H1 (cell line): ENCODE measurements around the gene PINK1. TPM values are rescaled to one million over a fixed set of nuclear protein-coding genes. Genes with fewer than 3 reads are reported as not detected.

Source experiments
- CTCF ChIA-PET: fragments of 300-600 bp; sonication (Branson Sonifier 250); formaldehyde crosslinking; loops from one replicate; lab custom pipeline; 2021; ENCODE audit not compliant: partially characterized antibody; lab: Charles Lee
- POLR2A ChIA-PET: fragments of 300-600 bp; sonication (Branson Sonifier 250); formaldehyde crosslinking; loops from one replicate; lab custom pipeline; 2021; ENCODE audit warnings: inconsistent platforms; ENCODE audit not compliant: partially characterized antibody; lab: Charles Lee
- DNase-seq, 2 experiments: peaks; one replicate each; pipeline versions ENCODE4 v3.0.0 to v3.0.0-alpha.2; 2010 to 2022; ENCODE audit warnings: low spot score in 2 of 2, low read depth in 1 of 2, mixed read lengths in 1 of 2
- FAIRE-seq: peaks from 2 replicates; lab custom pipeline; 2011; peaks lifted over from hg19 to GRCh38; lab: Jason Lieb, UNC
- H2AFZ ChIP-seq: 2 replicates; pipeline ENCODE4 v1.8.1; 2012; ENCODE audit warnings: low read length, inconsistent platforms
- H2AK5ac ChIP-seq: 2 replicates; pipeline ENCODE4 v1.6.1; 2013; ENCODE audit warnings: low read depth, low read length
- H2BK120ac ChIP-seq: replicated peaks from 2 replicates; pipeline ENCODE3; 2013; ENCODE audit warnings: low read depth, low read length, inconsistent platforms
- H2BK12ac ChIP-seq: 2 replicates; pipeline ENCODE4 v1.6.1; 2013; ENCODE audit warnings: low read depth, low read length
- H2BK15ac ChIP-seq: 2 replicates; pipeline ENCODE4 v1.6.1; 2013; ENCODE audit warnings: low read length
- H2BK20ac ChIP-seq: 2 replicates; pipeline ENCODE4 v1.6.1; 2013; ENCODE audit warnings: low read length
- H2BK5ac ChIP-seq: 2 replicates; pipeline ENCODE4 v1.6.1; 2013; ENCODE audit warnings: low read depth, low read length
- H3K14ac ChIP-seq: 2 replicates; pipeline ENCODE4 v1.6.1; 2013; ENCODE audit warnings: inconsistent platforms; ENCODE audit not compliant: insufficient read length
- H3K18ac ChIP-seq: 2 replicates; pipeline ENCODE4 v1.6.1; 2013; ENCODE audit warnings: low read length; ENCODE audit errors: extremely low read depth
- H3K23ac ChIP-seq: 2 replicates; pipeline ENCODE4 v1.6.1; 2013; ENCODE audit warnings: inconsistent platforms; ENCODE audit not compliant: insufficient read length
- H3K23me2 ChIP-seq: 2 replicates; pipeline ENCODE4 v1.6.1; 2013; ENCODE audit warnings: low read depth, low read length
- H3K27ac ChIP-seq: 2 replicates; pipeline ENCODE4 v1.6.1; 2011; ENCODE audit warnings: low read depth, low read length, inconsistent platforms
- H3K27me3 ChIP-seq, 4 experiments: replicated peaks in 1 of 4; 1 replicate in 1 of 4; 2 replicates in 3 of 4; pipeline versions ENCODE4 v1.6.1 to v1.8.1; 2011 to 2013; ENCODE audit warnings: low read length in 3 of 4, mild to moderate bottlenecking in 3 of 4, inconsistent platforms in 2 of 4, mixed read lengths in 2 of 4, moderate library complexity in 1 of 4; ENCODE audit not compliant: control insufficient read depth in 3 of 4, insufficient read depth in 3 of 4; ENCODE audit errors: extremely low read depth in 1 of 4
- H3K36me3 ChIP-seq, 4 experiments: 2 replicates each; pipeline versions ENCODE4 v1.6.1 to v1.8.1; 2011 to 2013; ENCODE audit warnings: mild to moderate bottlenecking in 4 of 4, low read length in 3 of 4, moderate library complexity in 2 of 4, control low read depth in 1 of 4, inconsistent platforms in 1 of 4; ENCODE audit not compliant: insufficient read depth in 4 of 4, control insufficient read depth in 2 of 4
- H3K4ac ChIP-seq: replicated peaks from 2 replicates; pipeline ENCODE3; 2013; ENCODE audit warnings: low read length, low read depth, mixed read lengths, inconsistent platforms; ENCODE audit not compliant: insufficient read length
- H3K4me1 ChIP-seq, 4 experiments: replicated peaks in 1 of 4; 1 replicate in 1 of 4; 2 replicates in 3 of 4; pipeline versions ENCODE4 v1.6.1 to v1.8.1; 2011 to 2013; ENCODE audit warnings: low read length in 3 of 4, inconsistent platforms in 2 of 4, mixed read lengths in 1 of 4; ENCODE audit not compliant: insufficient read depth in 4 of 4, control insufficient read depth in 3 of 4
- H3K4me2 ChIP-seq, 2 experiments: 2 replicates each; pipeline versions ENCODE4 v1.6.1 to v1.8.1; 2011 to 2013; ENCODE audit warnings: low read depth in 2 of 2, low read length in 2 of 2, control low read depth in 1 of 2, inconsistent platforms in 1 of 2, mild to moderate bottlenecking in 1 of 2; ENCODE audit not compliant: insufficient read depth in 1 of 2
- H3K4me3 ChIP-seq, 4 experiments: fragments of 200-600, 300-600 bp in 1 of 4; sonication (generic), shearing (Covaris generic), sonication (Bioruptor Twin) in 1 of 4; 2 replicates each; pipeline versions ENCODE4 v1.5.1 to v1.8.1; 2011 to 2016; ENCODE audit warnings: low read length in 4 of 4, low read depth in 3 of 4, control low read depth in 2 of 4, inconsistent platforms in 2 of 4, mild to moderate bottlenecking in 2 of 4, mixed read lengths in 1 of 4, moderate library complexity in 1 of 4; ENCODE audit not compliant: insufficient read depth in 2 of 4; ENCODE audit errors: extremely low read depth in 1 of 4
- H3K56ac ChIP-seq: replicated peaks from 2 replicates; pipeline ENCODE3; 2013; ENCODE audit warnings: low read depth, mild to moderate bottlenecking, mixed read lengths, low read length, inconsistent platforms; ENCODE audit not compliant: insufficient read length
- H3K79me1 ChIP-seq: 2 replicates; pipeline ENCODE4 v1.6.1; 2013; ENCODE audit warnings: low read depth, low read length, control low read depth
- H3K79me2 ChIP-seq, 2 experiments: 2 replicates each; pipeline versions ENCODE4 v1.6.1 to v1.8.1; 2012 to 2013; ENCODE audit warnings: low read length in 2 of 2, mild to moderate bottlenecking in 2 of 2, inconsistent platforms in 1 of 2; ENCODE audit not compliant: insufficient read depth in 2 of 2, control insufficient read depth in 1 of 2
- H3K9ac ChIP-seq, 4 experiments: replicated peaks in 1 of 4; 1 replicate in 1 of 4; 2 replicates in 3 of 4; pipeline versions ENCODE4 v1.6.1 to v1.8.1; 2011 to 2013; ENCODE audit warnings: low read depth in 3 of 4, low read length in 3 of 4, control low read depth in 2 of 4, mild to moderate bottlenecking in 2 of 4, moderate library complexity in 2 of 4, inconsistent platforms in 1 of 4; ENCODE audit errors: extremely low read depth in 1 of 4
- H3K9me3 ChIP-seq, 2 experiments: 2 replicates each; pipeline versions ENCODE4 v1.6.1 to v1.8.1; 2012 to 2013; ENCODE audit warnings: mild to moderate bottlenecking in 2 of 2, moderate library complexity in 2 of 2, control low read depth in 1 of 2, inconsistent platforms in 1 of 2, low read depth in 1 of 2, low read length in 1 of 2, mixed read lengths in 1 of 2; ENCODE audit not compliant: insufficient read depth in 2 of 2
- H4K20me1 ChIP-seq, 2 experiments: replicated peaks in 1 of 2; 2 replicates each; pipeline versions ENCODE3 to v1.8.1; 2011 to 2013; ENCODE audit warnings: inconsistent platforms in 2 of 2, low read length in 2 of 2, mild to moderate bottlenecking in 1 of 2; ENCODE audit not compliant: insufficient read depth in 2 of 2, control insufficient read depth in 1 of 2
- H4K5ac ChIP-seq: 2 replicates; pipeline ENCODE4 v1.6.1; 2013; ENCODE audit warnings: low read length, low read depth, mixed read lengths, inconsistent platforms; ENCODE audit not compliant: insufficient read length
- H4K8ac ChIP-seq: 2 replicates; pipeline ENCODE4 v1.8.0; 2013; ENCODE audit warnings: mild to moderate bottlenecking, moderate library complexity, low read length, inconsistent platforms; ENCODE audit not compliant: insufficient read depth; ENCODE audit errors: extremely low read depth
- H4K91ac ChIP-seq: replicated peaks from 2 replicates; pipeline ENCODE3; 2013; ENCODE audit warnings: low read length, mixed read lengths, inconsistent platforms; ENCODE audit not compliant: insufficient read length
- BACH1 ChIP-seq: IDR thresholded peaks from 2 replicates; pipeline ENCODE4 v1.6.1; 2012; ENCODE audit warnings: low read length, improper control_type of control experiment
- CHD2 ChIP-seq: IDR thresholded peaks from 2 replicates; pipeline ENCODE4 v1.6.1; 2012; ENCODE audit warnings: low read length, improper control_type of control experiment
- CREB1 ChIP-seq: IDR thresholded peaks from 2 replicates; pipeline ENCODE4 v1.6.1; 2012; ENCODE audit warnings: inconsistent platforms
- EGR1 ChIP-seq: IDR thresholded peaks from 2 replicates; pipeline ENCODE4 v1.6.1; 2011; ENCODE audit warnings: low read depth, low read length, borderline replicate concordance
- EP300 ChIP-seq, 2 experiments: IDR thresholded peaks; 1 replicate in 1 of 2; 2 replicates in 1 of 2; pipeline ENCODE4 v1.6.1; 2011 to 2012; ENCODE audit warnings: low read depth in 2 of 2, low read length in 2 of 2, mild to moderate bottlenecking in 2 of 2, borderline replicate concordance in 1 of 2, inconsistent platforms in 1 of 2, moderate library complexity in 1 of 2
- KDM4A ChIP-seq: IDR thresholded peaks from one replicate; pipeline ENCODE4 v1.7.1; 2012; ENCODE audit warnings: low read depth, mild to moderate bottlenecking, moderate library complexity, low read length, inconsistent platforms; ENCODE audit not compliant: severe bottlenecking
- KDM5A ChIP-seq: fragments of 200-600 bp; IDR thresholded peaks from 2 replicates; pipeline ENCODE4 v1.7.1; 2012; ENCODE audit warnings: mild to moderate bottlenecking, low read length, inconsistent platforms, mixed read lengths
- NANOG ChIP-seq: IDR thresholded peaks from 2 replicates; pipeline ENCODE4 v1.6.1; 2011; ENCODE audit warnings: low read length, low read depth, mild to moderate bottlenecking, inconsistent platforms; ENCODE audit not compliant: insufficient read depth, poor library complexity, severe bottlenecking
- POLR2AphosphoS5 ChIP-seq: IDR thresholded peaks from 2 replicates; pipeline ENCODE4 v1.6.1; 2011; ENCODE audit warnings: low read depth, low read length
- RBBP5 ChIP-seq: IDR thresholded peaks from 2 replicates; pipeline ENCODE4 v1.7.1; 2012; ENCODE audit warnings: low read depth, mild to moderate bottlenecking, inconsistent platforms, low read length, moderate library complexity, borderline replicate concordance
- SP1 ChIP-seq: IDR thresholded peaks from 2 replicates; pipeline ENCODE4 v1.6.1; 2011; ENCODE audit warnings: low read depth, low read length
- SUZ12 ChIP-seq: fragments of 200-600 bp; sonication (generic); IDR thresholded peaks from 2 replicates; pipeline ENCODE4 v1.6.1; 2012; ENCODE audit warnings: mild to moderate bottlenecking, inconsistent platforms, low read length, moderate library complexity, mixed read lengths
- TEAD4 ChIP-seq: IDR thresholded peaks from 2 replicates; pipeline ENCODE4 v1.6.1; 2012; ENCODE audit warnings: low read depth, low read length, inconsistent platforms, mixed read lengths
- YY1 ChIP-seq: IDR thresholded peaks from 2 replicates; pipeline ENCODE4 v1.6.1; 2011; ENCODE audit warnings: low read depth, mild to moderate bottlenecking, low read length
- WGBS, 2 experiments: shearing (Covaris generic) in 1 of 2; methylation state at CpG; one replicate each; pipeline versions ENCODE4 v1.1.6 to v1.1.7; 2013 to 2015; ENCODE audit warnings: low lambda C conversion rate in 2 of 2, mixed read lengths in 2 of 2, inconsistent platforms in 1 of 2, low coverage in 1 of 2, missing lambda C conversion rate in 1 of 2; ENCODE audit not compliant: insufficient replicate concordance in 2 of 2, insufficient coverage in 1 of 2, insufficient read length in 1 of 2; ENCODE audit errors: extremely low coverage in 1 of 2, missing lambda C conversion rate in 1 of 2; 5-methylcytosine and 5-hydroxymethylcytosine counted together
- polyA plus RNA-seq, 7 experiments: library from polyadenylated mRNA; depleted of rRNA in 3 of 7; stranded (reverse) in 5 of 7; unstranded in 2 of 7; fragments of >200 nt in 5 of 7; fragments of 200-250 nt in 2 of 7; gene quantifications; 1 replicate in 5 of 7; 2 replicates in 1 of 7; 4 replicates in 1 of 7; pipeline versions ENCODE4 v1.2.1 to v1.2.3, GENCODE V29; 2011 to 2013; ENCODE audit warnings: missing spikeins in 2 of 7, mixed read lengths in 2 of 7
- total RNA-seq: library from RNA; stranded (reverse); fragmentation: NEBNext Ultra II Directional; extraction: Animal tissue kit (Norgen Biotek cat#: 25700); gene quantifications from 2 replicates; pipeline ENCODE4 v1.2.1, GENCODE V29; 2021

PINK1 gene
- total and polyA plus RNA-seq, 2 of the 8 experiments (the other 6 are each of a cell fraction or from before 2014, with no cell fraction given) = 16.1 to 19.3 TPM

DNA sequence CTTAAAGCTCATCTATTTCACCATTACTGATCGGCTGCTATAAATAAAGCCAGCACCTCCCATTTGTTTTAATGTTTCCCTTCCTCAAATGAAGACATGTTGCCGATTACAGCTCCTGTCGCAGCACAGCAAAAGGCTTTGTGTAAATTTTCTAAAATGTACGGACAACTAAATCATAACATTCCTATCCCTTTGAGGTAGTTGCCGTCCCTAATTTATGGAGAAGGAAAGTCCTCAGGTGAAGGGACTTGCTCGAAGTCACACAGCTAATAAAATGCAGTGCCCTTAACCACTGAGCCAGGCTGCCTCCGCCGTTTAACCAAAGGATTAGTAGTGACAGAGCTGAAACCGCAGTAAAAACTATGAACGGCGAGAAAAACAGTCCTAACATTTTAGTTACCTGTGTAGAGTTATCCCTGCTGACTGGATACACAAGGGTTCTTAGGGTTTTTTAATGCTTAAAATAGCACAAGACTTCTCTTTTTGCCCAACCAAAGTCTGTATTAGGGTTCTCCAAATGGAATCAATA, 871 bp downstream of the PINK1 start:
- no peaks in the 10 kb centered on the region for H3K79me2 ChIP-seq
- ChIA-PET CTCF (interaction anchor here (0.6 to 5.8 kb wide), 30 partner anchors 8 to 682 kb away, joined by 3 to 47 read pairs (median 5); partner anchors contain the start of genes CDA, DDOST and FAM43B), POLR2A (interaction anchor here (0.5 to 2.3 kb wide), 13 partner anchors 9 to 548 kb away, joined by 3 to 13 read pairs (median 4); partner anchors contain the start of genes FAM43B and HP1BP3)
- peak overlapping the region; percentile 13 to 66 (median 45); a peak in 6 of 7 replicates for H3K9ac ChIP-seq
- FAIRE-seq = no peak
- H2AFZ ChIP-seq = peak overlapping the region; percentile 99
- no peaks in the 10 kb centered on the region for H3K79me1 ChIP-seq
- H3K23me2 ChIP-seq = peaks cover 5% of the 10 kb centered on the region; the same call in 1 of the 2 replicates
- H3K27me3 ChIP-seq = peaks cover 0 to 5% (median 0%) of the 10 kb centered on the region in 4 experiments; a peak in 2 of 7 replicates
- WGBS, 2 experiments = 8% methylated on average over 11 of the region's 11 CpGs; no CpG with 5 or more reads in 1 of the 2 experiments
- DNase-seq = no peak
- H3K14ac ChIP-seq = no peak overlapping the region
- H3K4ac ChIP-seq = no peak overlapping the region
- H2AK5ac ChIP-seq = no peak overlapping the region
- H4K8ac ChIP-seq = no peak overlapping the region
- no peak overlapping the region for H2BK20ac ChIP-seq
- no peak overlapping the region for H2BK15ac ChIP-seq
- H3K56ac ChIP-seq = no peak overlapping the region
- H3K27ac ChIP-seq = no peak overlapping the region; the same call in 1 of the 2 replicates
- H2BK12ac ChIP-seq = no peak overlapping the region
- peak overlapping the region; percentile 80 to 89 for H3K4me2 ChIP-seq
- no peak overlapping the region for H4K5ac ChIP-seq
- H3K23ac ChIP-seq = no peak overlapping the region
- H2BK120ac ChIP-seq = no peak overlapping the region
- peaks cover 0 to 4% of the 10 kb centered on the region in 2 experiments; a peak in 1 of 4 replicates for H3K9me3 ChIP-seq
- H3K4me1 ChIP-seq = peaks cover 0 to 7% (median 0%) of the 10 kb centered on the region in 4 experiments; a peak in 2 of 7 replicates
- no peaks in the 10 kb centered on the region for H4K20me1 ChIP-seq
- no peaks in the 10 kb centered on the region; a peak in 1 of 8 replicates for H3K36me3 ChIP-seq
- H3K4me3 ChIP-seq = peak overlapping the region; percentile 70 to 80 (median 75)
- H3K18ac ChIP-seq = no peak overlapping the region
- H2BK5ac ChIP-seq = peak overlapping the region; percentile 3; the same call in 1 of the 2 replicates
- H4K91ac ChIP-seq = no peak overlapping the region
- TF ChIP-seq RBBP5 (peak; percentile 7; the same call in 1 of the 2 replicates), BACH1 (no peak), EGR1 (no peak), YY1 (no peak), CREB1 (no peak), KDM5A (no peak), SUZ12 (no peak), NANOG (no peak), KDM4A (no peak), EP300 (IDR thresholded peaks at IDR 0.05; ENCODE audit: borderline replicate concordance in 1 of 2, low read depth in 2 of 2, low read length in 2 of 2) (no peak), CHD2 (no peak), SP1 (peak; percentile 47; the same call in 1 of the 2 replicates), TEAD4 (no peak), POLR2AphosphoS5 (no peak)
